Activated naive CD4-positive, alpha-beta T cell treated with anti-CD3 and anti-CD28 coated beads, Interleukin-2, amount 50 U/mL, for 16 hours (primary cell): ENCODE measurements around the gene IRGQ.
A peak's percentile ranks its signal among the peaks of the same experiment; 100 is the strongest.
"Not testable (repeated sequence)": the region's sequence is repeated elsewhere in the genome, so short reads cannot be mapped to it uniquely, and the experiment has no call there.

Experiments
- DNase-seq: peaks from one replicate; pipeline ENCODE4 v3.0.0-alpha.2; 2020

The IRGQ gene

DNA sequence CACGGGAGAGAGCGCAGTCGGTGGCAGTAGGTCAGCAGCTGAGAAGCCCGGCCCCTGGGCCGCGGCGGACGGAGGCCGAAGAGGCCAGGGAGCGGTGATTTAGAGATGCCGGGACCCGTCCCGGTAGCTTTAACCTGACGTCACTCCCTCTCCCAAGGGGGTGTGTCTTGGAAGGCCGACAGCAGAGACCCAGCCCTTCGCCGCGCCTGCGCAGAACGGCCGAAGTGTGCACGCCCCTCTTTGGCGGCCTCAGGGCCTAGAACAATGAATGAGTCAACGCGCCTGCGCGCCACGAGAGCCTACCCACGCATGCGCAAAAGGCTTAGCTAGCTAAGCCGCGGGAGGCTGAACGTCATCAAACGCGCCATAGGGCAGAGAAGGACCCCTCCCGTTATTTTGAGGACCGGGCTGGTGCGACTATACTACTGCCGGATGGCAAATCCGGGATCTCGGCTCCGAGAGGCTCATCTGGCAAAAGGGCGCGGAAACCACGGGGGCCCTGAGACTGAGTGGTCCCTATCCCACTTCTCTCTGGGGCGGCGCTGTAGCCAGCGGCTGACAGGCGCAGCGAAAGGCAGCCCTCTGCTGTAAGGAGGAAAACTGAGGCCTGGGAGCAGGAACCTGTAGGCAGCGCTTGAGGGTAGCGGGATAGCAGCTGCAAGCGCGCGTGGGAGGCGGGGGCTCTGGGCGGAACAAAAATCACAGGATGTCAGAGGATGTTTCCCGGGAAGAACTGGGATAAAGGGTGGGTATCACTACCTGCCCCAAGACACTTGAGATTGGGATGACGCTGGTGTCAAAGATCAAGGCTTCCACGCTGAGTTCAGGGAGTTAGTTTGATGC is at the start of gene IRGQ, which contains the start of gene ZNF576:
TSS of gene IRGQ (minus strand) at position 136 of the 843 bp plus-strand sequence. CDS start 796 bp downstream, outside the sequence.
TSS of gene ZNF576 (plus strand) at position 597 of the 843 bp plus-strand sequence. CDS start 514 bp downstream, outside the sequence.
- DNase-seq = peak; percentile 100

DNA sequence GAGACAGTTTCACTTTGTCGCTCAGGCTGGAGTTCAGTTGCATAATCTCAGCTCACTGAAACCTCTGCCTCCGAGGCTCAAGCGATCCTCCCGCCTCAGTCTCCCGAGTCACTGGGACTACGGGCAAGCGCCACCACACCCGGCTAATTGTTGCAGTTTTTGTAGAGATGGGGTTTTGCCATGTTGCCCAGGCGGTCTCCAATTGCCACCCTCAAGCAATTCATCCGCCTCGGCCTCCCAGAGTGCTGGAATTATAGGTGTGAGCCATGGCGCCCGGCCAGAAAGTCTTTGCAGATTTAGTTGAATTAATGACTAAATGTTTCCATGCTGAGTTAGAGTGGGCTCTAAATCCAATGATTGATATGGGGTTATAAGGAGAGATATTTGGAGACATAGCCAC is 48.2 kb upstream of the IRGQ start:
- no peak for DNase-seq

DNA sequence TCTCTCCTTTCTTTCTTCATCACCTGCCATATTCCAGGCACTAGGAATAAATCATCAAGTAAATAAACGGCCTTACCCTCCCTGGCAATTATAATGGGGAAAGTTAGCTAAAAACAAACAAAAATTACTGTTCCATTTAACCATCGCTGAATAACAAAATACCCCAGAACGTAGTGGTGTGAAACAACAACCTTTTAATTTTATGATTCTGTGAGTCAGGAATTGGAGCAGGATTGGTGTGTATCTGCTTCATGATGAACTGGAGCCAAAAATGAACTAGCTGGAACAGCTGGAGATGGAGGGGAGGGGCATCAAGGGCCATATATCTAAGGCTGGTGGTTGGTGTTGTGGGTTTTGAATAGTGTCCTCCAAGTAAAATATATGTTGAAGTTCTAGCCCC is 47.4 kb upstream of the IRGQ start:
- no peak for DNase-seq

DNA sequence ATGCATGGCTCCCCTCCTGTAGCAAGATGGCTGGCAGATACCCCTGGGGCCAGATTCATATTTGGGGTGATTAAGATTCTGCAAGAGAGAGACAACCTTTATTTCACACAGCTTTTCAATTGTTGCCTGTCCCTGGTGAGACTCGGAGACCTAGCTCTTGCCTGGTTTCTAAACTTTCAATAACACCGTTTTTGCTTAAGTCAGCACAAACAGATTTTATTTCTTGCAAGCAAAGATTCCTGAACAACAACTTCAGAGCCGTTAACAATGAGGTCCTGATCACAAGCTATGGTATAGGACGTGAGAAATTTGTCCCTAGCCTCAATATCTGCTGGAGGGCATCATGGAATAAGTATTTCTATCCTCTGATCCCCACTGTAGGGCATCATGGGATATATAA is 46.6 kb upstream of the IRGQ start:
- DNase-seq = no peak

GRCh38 chr19:43641333-43641732 is 45.4 kb upstream of the IRGQ start:
- DNase-seq = no peak

DNA sequence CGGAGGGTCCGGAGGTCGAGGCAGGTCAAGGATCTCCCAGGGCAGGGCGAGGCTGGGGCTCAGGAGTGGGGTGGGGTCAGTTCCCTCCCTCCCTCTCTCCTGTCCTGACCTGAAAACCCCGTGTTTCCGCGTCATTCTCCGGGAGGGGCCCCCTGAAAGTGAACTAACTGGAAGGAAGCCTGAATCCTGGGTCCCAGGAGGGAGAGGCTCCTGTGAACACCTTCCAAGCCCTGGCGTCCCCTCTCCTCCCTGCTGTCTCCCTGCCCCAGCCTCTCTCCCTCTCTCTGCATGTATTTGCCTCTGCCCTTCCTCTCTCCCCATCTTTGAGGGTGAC is 44.5 kb upstream of the IRGQ start:
- DNase-seq = no peak

GRCh38 chr19:43639519-43640423 is 43.8 kb upstream of the IRGQ start, which contains the start of gene CADM4:
Gene CADM4, minus strand, starts transcription at chr19:43639850. Its CDS starts 60 bp downstream, at chr19:43639790.
- peak; percentile 57 for DNase-seq

GRCh38 chr19:43638995-43639518 is 43.1 kb upstream of the IRGQ start:
- DNase-seq = no peak

DNA sequence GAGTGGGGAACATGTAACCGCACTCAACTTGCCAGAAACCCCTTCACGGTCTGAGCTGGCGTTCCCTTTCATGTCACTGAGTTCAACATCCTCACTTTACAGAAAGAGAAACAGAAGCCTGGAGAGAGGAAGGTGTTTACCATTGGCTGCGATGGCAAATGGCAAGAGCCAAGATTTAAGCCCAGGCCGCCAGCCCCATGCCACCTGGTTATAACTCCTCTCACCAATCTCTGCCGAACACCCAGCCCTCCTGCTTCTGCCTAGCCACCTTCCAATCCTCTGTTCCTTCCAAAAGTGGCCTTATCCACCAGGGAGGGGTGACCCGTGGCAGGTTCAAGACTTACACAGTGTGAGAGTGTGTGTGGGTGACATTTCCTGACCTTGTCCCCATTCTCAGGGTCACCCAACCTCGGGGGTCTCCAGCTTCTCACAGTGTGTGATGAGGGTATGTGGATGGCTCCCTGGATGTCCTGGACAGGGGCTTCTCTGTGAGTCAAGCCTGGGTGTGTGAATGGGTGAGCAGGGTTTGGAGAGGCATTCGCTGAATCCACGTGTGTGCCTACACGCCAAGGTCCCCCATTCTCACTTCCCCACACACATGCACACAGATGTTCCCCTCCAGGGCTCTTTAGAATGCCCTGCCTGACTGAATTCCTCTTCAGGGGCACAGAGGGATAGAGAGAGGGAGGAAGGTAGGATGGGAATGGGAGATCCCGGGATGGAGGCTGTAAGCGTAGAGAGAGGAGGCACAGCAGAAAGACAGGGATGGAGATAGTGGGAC is 42.5 kb upstream of the IRGQ start:
- DNase-seq = no peak

- no peak for DNase-seq
Observed at GRCh38 chr19:43636121-43636683, 40.3 kb upstream of the IRGQ start.

DNA sequence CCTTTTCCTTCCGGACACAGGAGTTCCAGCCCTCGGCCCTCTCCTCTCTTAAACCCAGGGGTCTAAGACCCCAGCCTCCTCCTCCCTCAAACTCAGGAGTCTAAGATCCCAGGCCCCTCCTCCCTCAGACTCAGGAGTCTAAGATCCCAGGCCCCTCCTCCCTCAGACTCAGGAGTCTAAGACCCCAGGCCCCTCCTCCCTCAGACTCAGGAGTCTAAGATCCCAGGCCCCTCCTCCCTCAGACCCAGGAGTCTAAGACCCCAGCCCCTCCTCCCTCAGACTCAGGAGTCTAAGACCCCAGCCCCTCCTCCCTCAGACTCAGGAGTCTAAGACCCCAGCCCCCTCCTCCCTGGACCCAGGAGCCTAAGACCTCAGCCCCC is 39.6 kb upstream of the IRGQ start:
- not testable (repeated sequence) for DNase-seq

- no peak for DNase-seq
Observed at GRCh38 chr19:43634872-43635560, 39.1 kb upstream of the IRGQ start.

GRCh38 chr19:43634506-43634871 is 38.6 kb upstream of the IRGQ start:
- DNase-seq = no peak

DNA sequence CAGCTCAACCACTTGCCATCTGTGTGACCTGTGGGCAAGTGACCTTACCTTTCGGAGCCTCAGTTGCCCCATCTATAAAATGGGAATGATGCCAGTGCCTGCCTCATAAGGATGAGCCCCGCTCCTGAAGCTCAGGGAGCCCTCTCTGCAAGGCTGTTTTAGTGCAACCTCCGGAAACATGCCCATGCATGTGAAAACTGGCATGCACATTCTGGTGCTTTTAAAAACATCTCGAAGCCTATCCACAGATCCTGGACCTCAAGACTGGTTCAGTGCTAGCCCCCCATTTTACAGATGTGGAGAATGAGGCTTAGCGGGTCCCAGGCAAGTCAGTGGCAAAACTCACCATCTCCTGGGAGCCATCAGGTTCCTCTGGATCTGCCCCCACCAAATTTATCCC is 38.1 kb upstream of the IRGQ start:
- DNase-seq = no peak

DNA sequence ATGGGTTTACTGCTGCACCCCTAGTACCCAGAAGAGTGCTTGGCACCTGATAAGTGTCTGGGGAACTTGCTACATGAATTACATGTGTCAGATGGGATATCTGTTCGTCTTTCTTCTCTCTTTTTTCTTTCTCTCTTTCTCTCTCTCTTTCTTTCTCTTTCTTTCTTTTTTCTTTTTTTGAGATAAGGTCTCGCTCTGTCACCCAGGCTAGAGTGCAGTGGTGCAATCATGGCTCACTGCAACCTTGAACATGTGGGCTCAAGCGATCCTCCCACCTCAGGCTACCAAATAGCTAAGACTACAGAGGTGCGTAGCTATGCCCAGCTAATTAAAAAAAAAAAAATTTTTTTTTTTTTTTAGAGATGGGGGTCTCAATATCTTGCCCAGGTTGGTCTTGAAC is 37.6 kb upstream of the IRGQ start:
- DNase-seq = no peak

DNA sequence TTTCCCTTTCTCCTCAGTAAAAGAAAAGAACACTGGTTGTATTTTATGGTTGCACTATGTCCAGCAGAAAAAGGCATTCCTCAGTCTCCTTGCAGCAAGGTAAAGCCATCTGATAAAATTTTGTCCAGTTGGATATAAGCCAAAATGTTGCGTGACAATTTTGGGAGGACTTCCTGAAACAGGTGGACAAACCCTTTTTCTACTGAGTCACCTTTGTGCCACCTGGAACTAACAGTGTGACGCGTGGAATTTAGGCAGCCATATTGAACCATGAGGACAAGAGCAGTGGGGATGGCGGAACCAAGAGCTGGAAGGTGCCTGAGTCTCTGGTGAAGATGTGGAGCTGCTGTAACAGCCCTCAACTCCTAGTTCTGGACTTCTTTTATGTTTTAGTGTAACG is 35.6 kb upstream of the IRGQ start:
- DNase-seq = no peak

GRCh38 chr19:43628646-43629326 is 32.9 kb upstream of the IRGQ start:
- DNase-seq = no peak

DNA sequence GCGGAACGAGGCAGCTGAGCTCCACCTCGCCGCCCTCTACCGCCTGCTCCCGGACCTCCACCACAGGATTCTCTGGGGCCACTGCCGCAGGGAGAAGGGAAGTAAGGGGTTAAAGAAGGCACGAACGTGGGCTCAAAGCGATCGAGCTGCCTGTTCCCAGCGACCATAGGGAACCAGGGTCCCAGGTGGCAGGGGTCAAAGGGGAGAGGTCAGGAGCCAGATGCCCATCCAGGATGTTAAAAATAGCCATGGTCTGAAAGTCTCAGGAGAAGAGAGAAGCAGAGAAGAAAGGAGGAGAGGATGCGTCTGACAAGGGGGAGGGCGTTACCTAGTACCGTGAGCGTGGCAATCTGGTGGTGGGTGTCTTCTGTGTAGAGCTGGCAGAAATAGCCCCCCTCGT is 30.9 kb upstream of the IRGQ start:
- DNase-seq = no peak

GRCh38 chr19:43625918-43626579 is 30.1 kb upstream of the IRGQ start:
- DNase-seq = no peak

GRCh38 chr19:43624933-43625332 is 29.0 kb upstream of the IRGQ start:
- DNase-seq = peak; percentile 89
